Right lobe of liver (tissue), 6 donors: Measurements from ENCODE around the gene SLC35A4. TPM values are rescaled to one million over a fixed set of nuclear protein-coding genes. Genes with fewer than 3 reads are reported as not detected.

ENCODE experiments used
- ATAC-seq, 4 donors: fragments of 200-7000 bp; cut with Tn5 transposase; one replicate each; pipeline ENCODE4 v1.9.1; 2020; ENCODE audit warnings: mild to moderate bottlenecking in 4 of 4, moderate library complexity in 4 of 4
- DNase-seq, 3 donors: peaks; one replicate each; pipeline ENCODE4 v3.0.0-alpha.2; 2020
- H3K27ac ChIP-seq, 3 donors: fragments of 200-600 bp; one replicate each; pipeline ENCODE4 v1.8.0; 2022
- H3K27me3 ChIP-seq, 2 donors: fragments of 200-600 bp; one replicate each; pipeline ENCODE4 v1.8.0; 2022
- H3K36me3 ChIP-seq, 4 donors: fragments of 200-600 bp; sonication (generic) in 1 of 4; one replicate each; pipeline versions ENCODE4 v1.5.1 to v1.8.0; 2017 to 2022; ENCODE audit warnings: control low read depth in 1 of 4
- H3K4me1 ChIP-seq, 4 donors: fragments of 200-600 bp; sonication (generic) in 1 of 4; one replicate each; pipeline versions ENCODE4 v1.5.1 to v1.8.0; 2017 to 2022; ENCODE audit warnings: control low read depth in 1 of 4
- H3K4me3 ChIP-seq, 3 donors: fragments of 200-600 bp; one replicate each; pipeline ENCODE4 v1.8.0; 2022
- H3K9me3 ChIP-seq, 4 donors: fragments of 200-600 bp; sonication (generic) in 1 of 4; one replicate each; pipeline versions ENCODE4 v1.5.1 to v1.8.0; 2017 to 2022; ENCODE audit warnings: control low read depth in 1 of 4
- POLR2A ChIP-seq: fragments of 450-650 bp; IDR thresholded peaks from one replicate; pipeline ENCODE4 v1.6.1; 2017; ENCODE audit warnings: antibody characterized with exemption, mild to moderate bottlenecking
- WGBS: methylation state at CpG from one replicate; pipeline ENCODE4 v1.1.6; 2018; ENCODE audit warnings: low coverage, low lambda C conversion rate; ENCODE audit not compliant: insufficient coverage; ENCODE audit errors: missing lambda C conversion rate; 5-methylcytosine and 5-hydroxymethylcytosine counted together
- intact Hi-C, 2 donors: fragments of 100-400 bp; cut with DNase I; formaldehyde crosslinking; loops; one replicate each; pipeline versions ENCODE4 v1.11.2 to v1.14.1; 2022
- long read RNA-seq: library from polyadenylated mRNA; unstranded; transcript quantifications from one replicate; pipeline ENCODE4 v2.0.0, GENCODE V29; 2019
- total RNA-seq, 6 experiments: library from RNA; depleted of rRNA in 2 of 6; stranded (reverse); fragments of >200 nt in 2 of 6; fragmentation: NEBNext Ultra II Directional in 3 of 6; extraction: Animal tissue kit (Norgen Biotek cat#: 25700) in 3 of 6; gene quantifications; one replicate each; pipeline versions ENCODE4 v1.1.0 to v1.2.4, GENCODE V29; 2016 to 2023
- TF ChIP-seq, protein P1 (sequence below), 4 donors: fragments of 200-600 bp in 3 of 4; fragments of 450-650 bp in 1 of 4; IDR thresholded peaks; one replicate each; pipeline versions ENCODE4 v1.5.1 to v1.8.0; 2016 to 2022; ENCODE audit warnings: antibody characterized with exemption in 4 of 4, mild to moderate bottlenecking in 2 of 4
- donor health status: DM: no; HTN: yes; CAD: no.
- donor health status: DM: no; HTN: no; CAD: no.
- donor health status: DM: no; HTN: no; CAD: no.
- donor health status: DM: no; HTN: yes; CAD: no.
- donor health status: DM: no; HTN: yes; CAD: no.

The SLC35A4 gene, protein sequence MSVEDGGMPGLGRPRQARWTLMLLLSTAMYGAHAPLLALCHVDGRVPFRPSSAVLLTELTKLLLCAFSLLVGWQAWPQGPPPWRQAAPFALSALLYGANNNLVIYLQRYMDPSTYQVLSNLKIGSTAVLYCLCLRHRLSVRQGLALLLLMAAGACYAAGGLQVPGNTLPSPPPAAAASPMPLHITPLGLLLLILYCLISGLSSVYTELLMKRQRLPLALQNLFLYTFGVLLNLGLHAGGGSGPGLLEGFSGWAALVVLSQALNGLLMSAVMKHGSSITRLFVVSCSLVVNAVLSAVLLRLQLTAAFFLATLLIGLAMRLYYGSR
- total RNA-seq = 10 to 100 TPM; 28.1 to 38.5 (median 30.2) TPM
- long read RNA-seq, partial matches to known transcripts = 0 of 7 reads
- long read RNA-seq, other reads (novel, unspliced or antisense) = 4 of 7 reads

GRCh38 chr5:140564196-140565023 lies at the start of gene SLC35A4, which contains the start of gene APBB3:
Gene SLC35A4 (plus strand): TSS chr5:140564828. CDS start chr5:140567170, 2,342 bp downstream.
Gene APBB3 (minus strand): TSS chr5:140564598. CDS start chr5:140564245, 353 bp downstream.
- DNase-seq = peak; percentile 95 to 97 (median 97)
- H3K36me3 ChIP-seq = peaks cover 0 to 15% (median 7%) of the 10 kb centered on the region in 4 donors
- 0% methylated on average over 25 of the region's 74 CpGs for WGBS
- no peaks in the 10 kb centered on the region for H3K9me3 ChIP-seq
- intact Hi-C loops = loop anchor here (10.0 kb wide), 1 partner anchor 70 kb away; the partner anchor contains the start of genes CD14 (in 2 of the 2) and TMCO6 (in 2 of the 2)
- H3K4me1 ChIP-seq = peaks cover 0 to 53% (median 25%) of the 10 kb centered on the region in 4 donors
- peak within 1 kb of the TSS; percentile 74 to 87 (median 76) for H3K4me3 ChIP-seq
- peak; percentile 92 for TF ChIP-seq POLR2A
- TF ChIP-seq, protein P1, sequence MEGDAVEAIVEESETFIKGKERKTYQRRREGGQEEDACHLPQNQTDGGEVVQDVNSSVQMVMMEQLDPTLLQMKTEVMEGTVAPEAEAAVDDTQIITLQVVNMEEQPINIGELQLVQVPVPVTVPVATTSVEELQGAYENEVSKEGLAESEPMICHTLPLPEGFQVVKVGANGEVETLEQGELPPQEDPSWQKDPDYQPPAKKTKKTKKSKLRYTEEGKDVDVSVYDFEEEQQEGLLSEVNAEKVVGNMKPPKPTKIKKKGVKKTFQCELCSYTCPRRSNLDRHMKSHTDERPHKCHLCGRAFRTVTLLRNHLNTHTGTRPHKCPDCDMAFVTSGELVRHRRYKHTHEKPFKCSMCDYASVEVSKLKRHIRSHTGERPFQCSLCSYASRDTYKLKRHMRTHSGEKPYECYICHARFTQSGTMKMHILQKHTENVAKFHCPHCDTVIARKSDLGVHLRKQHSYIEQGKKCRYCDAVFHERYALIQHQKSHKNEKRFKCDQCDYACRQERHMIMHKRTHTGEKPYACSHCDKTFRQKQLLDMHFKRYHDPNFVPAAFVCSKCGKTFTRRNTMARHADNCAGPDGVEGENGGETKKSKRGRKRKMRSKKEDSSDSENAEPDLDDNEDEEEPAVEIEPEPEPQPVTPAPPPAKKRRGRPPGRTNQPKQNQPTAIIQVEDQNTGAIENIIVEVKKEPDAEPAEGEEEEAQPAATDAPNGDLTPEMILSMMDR (IDR thresholded peaks at IDR 0.05) = peak in 1 of 4 donors; percentile 2
- peak within 1 kb of the TSS; percentile 84 to 94 (median 87) for H3K27ac ChIP-seq
- ATAC-seq = peak; percentile 80 to 92 (median 84)
- H3K27me3 ChIP-seq = no peaks in the 10 kb centered on the region

DNA sequence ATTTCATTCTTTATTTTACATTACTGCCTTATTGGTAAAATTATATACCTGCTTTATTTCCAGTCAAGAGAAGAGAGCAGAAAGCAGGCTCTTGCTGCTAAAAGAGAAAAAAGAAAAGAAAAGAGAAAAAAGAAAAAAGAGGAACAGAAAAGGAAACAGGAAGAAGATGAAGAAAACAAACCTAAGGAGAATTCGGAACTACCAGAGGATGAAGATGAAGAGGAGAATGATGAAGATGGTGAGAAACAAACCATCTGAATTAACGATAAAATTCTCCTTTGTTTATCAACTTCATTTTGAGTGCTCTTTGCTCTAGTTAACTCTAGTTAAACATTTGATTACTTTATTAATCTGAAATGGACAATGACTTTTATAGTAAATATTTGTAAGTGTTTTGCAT lies 40.6 kb upstream of the SLC35A4 start:
- no peak for DNase-seq

DNA sequence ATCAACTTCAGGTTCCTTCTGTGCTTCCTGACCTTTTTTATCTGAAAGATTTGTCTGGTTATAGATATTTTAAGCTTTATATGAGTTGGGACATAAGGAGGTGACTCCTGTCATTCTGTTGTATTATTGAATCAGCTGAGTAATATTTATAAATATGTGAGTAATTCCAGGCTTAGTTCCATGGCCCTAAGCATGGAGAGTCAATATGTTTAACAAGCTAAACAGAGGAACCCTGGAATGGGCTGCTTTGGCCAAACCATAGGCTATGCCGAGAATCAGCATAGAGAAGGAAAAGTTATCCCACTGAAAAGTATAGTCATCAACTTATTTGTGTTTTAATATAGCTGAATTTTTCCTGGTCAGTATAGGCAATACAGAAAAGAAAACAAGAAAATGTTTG lies 24.4 kb upstream of the SLC35A4 start:
- Histone ChIP-seq H3K9me3 (no peaks in the 10 kb centered on the region), H3K27ac (no peak overlapping the region), H3K4me1 (no peaks in the 10 kb centered on the region), H3K4me3 (no peak overlapping the region), H3K36me3 (peaks cover 0 to 72% (median 19%) of the 10 kb centered on the region in 4 donors), H3K27me3 (no peaks in the 10 kb centered on the region)
- ATAC-seq (no peak), DNase-seq (no peak)
- 88% methylated on average over 1 of the region's 1 CpG for WGBS
- no peak for TF ChIP-seq POLR2A
- TF ChIP-seq, protein P1 (IDR thresholded peaks at IDR 0.05) = no peak
- intact Hi-C loops = no loop called here

More for the DNA sequence above, 40.6 kb upstream of the SLC35A4 start:
- WGBS = 80% methylated on average over 2 of the region's 2 CpGs
- Histone ChIP-seq H3K27me3 (no peaks in the 10 kb centered on the region), H3K27ac (no peak overlapping the region), H3K36me3 (peaks cover 5 to 60% (median 28%) of the 10 kb centered on the region in 4 donors), H3K4me1 (no peaks in the 10 kb centered on the region), H3K4me3 (no peak overlapping the region), H3K9me3 (no peaks in the 10 kb centered on the region)
- no peak for TF ChIP-seq POLR2A
- TF ChIP-seq, protein P1 (IDR thresholded peaks at IDR 0.05) = no peak
- ATAC-seq = no peak
- intact Hi-C loops = no loop called here

DNA sequence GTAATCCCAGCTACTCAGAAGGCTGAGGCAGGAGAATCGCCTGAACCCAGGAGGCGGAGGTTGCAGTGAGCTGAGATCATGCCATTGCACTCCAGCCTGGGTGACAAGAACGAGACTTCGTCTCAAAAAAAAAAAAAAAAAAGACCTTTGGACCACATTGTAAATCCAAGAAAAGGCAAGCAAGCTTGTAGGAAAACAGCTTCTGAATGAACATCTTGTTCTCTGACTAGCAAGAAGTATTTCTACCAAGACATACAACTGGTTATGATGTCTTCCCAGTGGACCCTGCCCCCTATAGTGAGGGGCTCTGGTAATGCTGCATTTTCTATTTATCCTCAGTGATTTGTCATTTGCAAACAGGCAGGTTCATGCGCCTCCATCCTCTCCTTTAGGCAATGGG lies 21.7 kb upstream of the SLC35A4 start:
- DNase-seq = no peak
- no peak overlapping the region for H3K27ac ChIP-seq
- H3K4me3 ChIP-seq = no peak overlapping the region
- intact Hi-C loops = no loop called here
- H3K4me1 ChIP-seq = peaks cover 0 to 18% (median 7%) of the 10 kb centered on the region in 4 donors
- no peaks in the 10 kb centered on the region for H3K27me3 ChIP-seq
- ATAC-seq = no peak
- TF ChIP-seq POLR2A = no peak
- TF ChIP-seq, protein P1 (IDR thresholded peaks at IDR 0.05) = no peak
- peaks cover 0 to 56% (median 17%) of the 10 kb centered on the region in 4 donors for H3K36me3 ChIP-seq
- 91% methylated on average over 4 of the region's 5 CpGs for WGBS
- no peaks in the 10 kb centered on the region for H3K9me3 ChIP-seq
